NCI-H774 (cell line): Measurements from ENCODE around the gene POLR2F.

Experiments used
- DNase-seq: peaks from one replicate; lab custom pipeline; 2025; lab: John Stamatoyannopoulos, UW

The POLR2F gene

GRCh38 chr22:37982151-37982785 lies 28.8 kb downstream of the POLR2F start:
- DNase-seq: no peak

GRCh38 chr22:37982938-37983859 lies 29.7 kb downstream of the POLR2F start:
- no peak for DNase-seq

DNA sequence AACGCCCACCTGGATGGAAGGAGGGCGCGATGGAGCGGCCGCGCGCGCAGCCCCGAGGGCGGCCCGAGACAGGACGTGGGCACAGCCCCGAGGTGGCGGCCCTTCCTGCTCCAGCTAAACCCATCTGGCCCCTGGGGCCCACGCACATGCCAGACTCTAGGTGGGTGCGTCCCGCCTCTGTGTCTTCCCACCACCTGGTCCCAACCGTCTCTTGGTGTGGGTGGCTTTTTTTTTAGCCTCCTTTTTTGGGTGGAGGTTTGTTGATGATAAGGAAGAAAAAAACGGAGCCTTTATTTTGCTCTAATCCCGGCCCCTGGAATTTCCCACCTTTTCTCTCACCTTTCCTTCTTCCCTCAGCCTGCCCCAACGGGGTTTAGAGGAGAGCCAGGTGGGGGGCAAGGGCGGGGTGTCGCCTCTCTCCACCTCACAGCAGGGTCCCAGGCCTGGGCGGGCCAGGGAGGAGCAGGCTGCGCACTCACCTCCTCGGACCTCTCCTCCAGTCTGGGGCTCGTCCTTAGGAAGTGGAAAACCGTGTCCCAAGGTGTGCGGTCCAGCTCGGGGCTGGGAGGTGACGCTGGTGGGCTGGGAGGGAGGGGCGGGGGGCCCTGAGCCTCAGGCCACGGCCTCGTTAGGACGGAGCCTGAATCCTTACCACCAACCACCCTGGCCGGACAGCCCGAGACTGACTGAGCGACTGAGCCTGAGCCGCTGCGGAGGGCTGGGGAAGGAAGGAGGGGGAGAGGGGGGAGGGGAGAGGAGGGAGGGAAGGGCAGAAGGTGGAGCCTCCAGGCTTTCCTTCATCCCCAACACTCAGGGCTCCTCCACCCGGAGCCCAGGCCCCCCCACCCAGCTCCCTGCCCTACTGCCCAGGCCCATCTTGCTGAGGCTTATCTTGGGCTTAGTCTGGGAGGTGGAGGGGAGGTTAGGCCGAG lies 30.6 kb downstream of the POLR2F start, which contains the start of gene SOX10:
SOX10 (minus strand) TSS at position 696 of the 932 bp plus-strand sequence. CDS start 771 bp downstream, outside the sequence.
- DNase-seq: no peak

- no peak for DNase-seq
Observed at GRCh38 chr22:37985050-37985585, 31.6 kb downstream of the POLR2F start.

GRCh38 chr22:37985751-37986281 lies 32.3 kb downstream of the POLR2F start:
- no peak for DNase-seq

DNA sequence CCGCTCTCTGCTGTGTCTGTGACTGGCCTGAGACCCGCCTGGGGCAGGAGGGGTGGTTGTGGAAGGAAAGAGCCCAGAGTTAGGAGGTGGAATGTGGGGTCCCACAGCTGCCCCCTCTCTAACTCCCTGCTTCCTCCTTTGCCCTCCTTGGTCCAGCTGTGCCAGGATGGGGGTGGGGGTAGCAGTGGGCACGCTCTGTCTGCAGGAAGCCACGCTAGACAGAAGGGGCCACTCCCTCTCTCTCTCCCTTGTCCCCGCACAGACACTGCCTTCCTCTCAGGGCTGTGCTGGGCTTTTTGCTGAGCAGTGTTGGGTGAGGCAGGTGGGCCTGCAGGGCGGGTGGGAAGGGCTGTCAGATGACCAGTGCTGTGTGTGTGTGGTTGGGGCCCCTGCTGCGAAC lies 32.9 kb downstream of the POLR2F start:
- DNase-seq: no peak

- no peak for DNase-seq
Observed at GRCh38 chr22:37989146-37990045, 35.9 kb downstream of the POLR2F start.

DNA sequence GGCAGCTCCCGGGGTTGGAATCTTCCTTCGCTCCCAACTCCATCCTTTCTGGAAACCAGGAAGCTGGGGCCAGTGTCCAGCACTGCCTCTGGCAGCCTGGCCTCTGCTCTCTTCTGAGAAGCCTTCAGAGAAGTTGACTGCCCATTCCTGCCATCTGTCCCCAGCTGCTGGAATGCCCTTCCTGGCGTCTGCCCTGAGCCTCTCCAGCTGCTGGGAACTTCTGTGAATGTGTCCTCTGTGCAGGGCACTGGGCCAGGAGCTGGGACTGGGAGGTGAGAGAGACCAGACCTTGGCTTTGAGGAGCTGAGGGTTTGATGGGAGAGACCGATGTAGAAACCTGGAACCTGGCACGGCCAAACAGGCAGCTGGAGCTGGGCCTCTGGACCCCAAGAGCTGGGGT lies 36.8 kb downstream of the POLR2F start:
- DNase-seq: no peak

- DNase-seq: no peak
Observed at GRCh38 chr22:37990862-37991261, 37.4 kb downstream of the POLR2F start.

- DNase-seq: no peak
Observed at GRCh38 chr22:37991731-37992442, 38.4 kb downstream of the POLR2F start.

DNA sequence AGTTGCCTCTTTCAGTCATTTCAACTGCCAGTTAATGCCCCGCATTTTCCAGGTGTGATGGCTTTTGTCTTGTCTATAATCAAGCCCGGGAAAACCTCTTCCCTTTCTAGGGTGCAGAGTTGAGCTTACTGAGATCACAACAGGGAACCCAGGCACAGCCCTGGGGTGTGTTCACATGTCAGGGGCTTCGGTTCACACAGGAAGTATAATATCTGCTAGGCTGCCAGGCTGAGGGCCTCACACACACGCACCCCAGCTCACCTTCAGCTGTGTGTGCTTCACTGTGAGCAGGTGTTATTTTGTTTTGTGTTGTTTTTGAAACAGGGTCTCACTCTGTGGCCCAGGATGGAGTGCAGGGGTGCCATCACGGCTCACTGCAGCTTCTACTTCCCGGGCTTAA lies 40.5 kb downstream of the POLR2F start:
- no peak for DNase-seq

GRCh38 chr22:37994982-37995381 lies 41.5 kb downstream of the POLR2F start:
- no peak for DNase-seq

GRCh38 chr22:37995460-37995859 lies 42.0 kb downstream of the POLR2F start:
- no peak for DNase-seq

DNA sequence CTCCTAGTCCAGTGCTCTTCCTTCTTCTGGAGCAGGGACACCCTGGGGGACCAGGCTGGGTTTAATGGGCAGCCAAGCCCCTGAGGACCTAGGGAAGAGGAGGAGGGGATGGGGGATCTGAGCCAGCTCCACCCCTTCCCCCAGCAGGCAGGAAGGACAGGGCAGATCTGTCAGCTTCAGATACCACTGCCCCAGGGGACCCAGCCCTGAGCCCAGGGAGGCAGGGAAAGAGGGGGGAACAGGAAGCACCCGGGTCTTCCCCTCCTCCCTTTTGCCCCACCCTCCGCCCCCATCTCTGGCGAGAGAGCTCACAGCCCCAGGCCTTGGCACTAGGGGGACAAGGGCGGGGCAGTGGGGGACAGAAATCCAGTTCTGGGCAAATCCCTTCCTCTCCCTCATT lies 42.6 kb downstream of the POLR2F start:
- DNase-seq: no peak

DNA sequence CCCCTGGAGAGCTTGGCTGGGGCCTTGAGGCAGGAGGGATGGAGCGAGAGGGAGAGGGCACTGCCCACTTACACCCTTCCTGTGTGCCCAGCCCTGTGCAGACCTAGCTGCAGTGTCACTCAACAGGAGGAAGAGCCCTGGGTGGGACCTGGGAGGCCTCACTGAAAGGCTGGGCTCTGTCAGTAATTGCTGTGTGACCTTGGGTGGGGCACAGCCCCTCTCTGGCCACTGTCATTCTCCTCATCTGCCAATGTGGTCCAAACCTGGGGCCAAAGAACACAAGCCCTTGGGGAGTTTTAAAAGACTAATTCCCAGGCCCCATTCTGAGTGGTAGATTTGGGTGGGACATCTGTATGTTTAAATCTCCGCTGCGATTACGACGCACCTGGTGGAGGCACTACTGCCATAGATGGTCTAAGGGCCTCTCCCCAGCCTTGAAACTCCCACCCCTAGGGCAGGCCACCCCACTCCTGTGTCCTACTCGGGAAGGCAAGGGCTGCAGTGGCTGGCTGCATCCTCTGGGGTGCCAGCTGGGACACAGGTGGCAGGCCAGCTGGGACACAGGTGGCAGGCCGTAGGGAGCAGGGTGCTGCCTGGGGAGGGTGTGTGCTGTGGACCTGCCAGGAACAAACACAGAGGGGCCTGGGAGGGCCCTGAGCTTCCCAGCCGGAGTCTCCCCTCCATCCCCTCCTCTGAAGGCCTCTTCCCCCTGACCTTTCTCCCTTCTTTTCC lies 43.2 kb downstream of the POLR2F start:
- no peak for DNase-seq

- no peak for DNase-seq
Observed at GRCh38 chr22:37998543-37998942, 45.0 kb downstream of the POLR2F start.

- DNase-seq: no peak
Observed at GRCh38 chr22:37999236-37999635, 45.7 kb downstream of the POLR2F start.

DNA sequence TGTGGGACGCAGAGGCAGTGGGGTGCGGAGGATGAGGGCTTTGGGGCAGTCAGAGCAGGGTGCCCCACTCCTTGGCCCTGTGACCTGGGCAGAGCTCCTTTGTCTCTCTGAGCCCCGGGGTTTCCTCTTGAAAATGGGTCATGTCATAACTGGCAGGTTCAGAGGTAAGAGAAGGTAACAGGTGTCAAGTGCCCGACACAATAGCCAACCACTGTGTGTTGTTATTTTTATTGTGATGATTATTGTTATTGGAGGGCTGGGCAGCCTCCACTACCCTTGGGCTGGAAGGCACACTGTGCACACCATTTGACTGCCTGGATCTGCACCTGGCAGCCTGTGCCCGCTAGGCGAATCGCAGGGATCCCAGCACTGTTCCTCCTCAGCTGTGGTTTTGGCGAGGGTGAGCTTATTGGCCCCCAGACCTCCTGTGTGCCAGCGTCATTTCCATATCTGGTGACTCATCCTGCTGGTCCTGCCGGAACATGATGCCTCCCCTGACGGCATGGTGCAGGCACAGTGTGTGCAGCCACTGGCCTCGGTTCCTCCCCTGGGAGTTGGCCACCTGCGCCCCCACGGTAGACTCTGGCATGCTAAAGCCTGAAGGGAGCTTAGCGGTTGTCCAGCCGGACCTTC lies 46.3 kb downstream of the POLR2F start:
- DNase-seq: no peak

GRCh38 chr22:38005943-38006342 lies 52.4 kb downstream of the POLR2F start:
- DNase-seq: no peak
